IPS DF 6.9 (cell line): ENCODE data around the gene HSD11B1.

Source experiments
- DNase-seq: peaks from one replicate; pipeline ENCODE4 v3.0.0-alpha.2; 2013; ENCODE audit warnings: low read depth, low spot score
- H3K27ac ChIP-seq: one replicate; pipeline ENCODE4 v1.5.1; 2013; ENCODE audit warnings: low read length, control low read depth
- H3K27me3 ChIP-seq: 2 replicates; pipeline ENCODE4 v1.6.1; 2013; ENCODE audit warnings: mild to moderate bottlenecking, low read length; ENCODE audit not compliant: control insufficient read depth, insufficient read depth
- H3K36me3 ChIP-seq: 2 replicates; pipeline ENCODE4 v1.6.1; 2013; ENCODE audit warnings: low read length; ENCODE audit not compliant: control insufficient read depth, insufficient read depth
- H3K4me1 ChIP-seq: 2 replicates; pipeline ENCODE4 v1.6.1; 2013; ENCODE audit warnings: low read length; ENCODE audit not compliant: control insufficient read depth, insufficient read depth
- H3K4me3 ChIP-seq: 2 replicates; pipeline ENCODE4 v1.5.1; 2013; ENCODE audit warnings: mild to moderate bottlenecking, low read length
- H3K9me3 ChIP-seq: 2 replicates; pipeline ENCODE4 v1.6.1; 2013; ENCODE audit warnings: low read length, inconsistent platforms; ENCODE audit not compliant: control insufficient read depth, insufficient read depth
- WGBS: extraction: QIAGEN DNeasy Blood & Tissue Kit; methylation state at CpG from one replicate; pipeline ENCODE4 v1.1.7; 2013; ENCODE audit warnings: mixed read lengths, missing lambda C conversion rate; ENCODE audit not compliant: insufficient read length, insufficient coverage; 5-methylcytosine and 5-hydroxymethylcytosine counted together

The HSD11B1 gene

GRCh38 chr1:209723756-209724693 is 19.4 kb downstream of the HSD11B1 start:
- WGBS, result no CpG with 5 or more reads among the region's 3 CpGs

GRCh38 chr1:209727286-209727685 is 22.6 kb downstream of the HSD11B1 start:
- Histone ChIP-seq H3K9me3 (no peaks in the 10 kb centered on the region), H3K4me3 (no peak overlapping the region), H3K36me3 (no peaks in the 10 kb centered on the region), H3K27me3 (no peaks in the 10 kb centered on the region), H3K4me1 (no peaks in the 10 kb centered on the region), H3K27ac (no peak overlapping the region)
- no peak for DNase-seq
- WGBS, result no CpG with 5 or more reads among the region's 2 CpGs

More at GRCh38 chr1:209723756-209724693, 19.4 kb downstream of the HSD11B1 start:
- H3K4me3 ChIP-seq, result no peak overlapping the region
- H3K36me3 ChIP-seq, result no peaks in the 10 kb centered on the region
- no peaks in the 10 kb centered on the region for H3K4me1 ChIP-seq
- no peak for DNase-seq
- H3K27me3 ChIP-seq, result no peaks in the 10 kb centered on the region
- H3K27ac ChIP-seq, result no peak overlapping the region
- no peaks in the 10 kb centered on the region for H3K9me3 ChIP-seq

- no peaks in the 10 kb centered on the region for H3K27me3 ChIP-seq
- no CpG with 5 or more reads among the region's 3 CpGs for WGBS
- DNase-seq, result no peak
- no peaks in the 10 kb centered on the region for H3K9me3 ChIP-seq
- no peaks in the 10 kb centered on the region for H3K36me3 ChIP-seq
- no peaks in the 10 kb centered on the region for H3K4me1 ChIP-seq
- no peak overlapping the region for H3K27ac ChIP-seq
- no peak overlapping the region for H3K4me3 ChIP-seq
Observed at GRCh38 chr1:209727785-209728184, 23.1 kb downstream of the HSD11B1 start.

GRCh38 chr1:209728466-209728865 is 23.8 kb downstream of the HSD11B1 start:
- WGBS, result no CpG with 5 or more reads among the region's 1 CpG
- H3K4me3 ChIP-seq, result no peak overlapping the region
- no peaks in the 10 kb centered on the region for H3K4me1 ChIP-seq
- H3K9me3 ChIP-seq, result no peaks in the 10 kb centered on the region
- no peak for DNase-seq
- H3K27ac ChIP-seq, result no peak overlapping the region
- H3K27me3 ChIP-seq, result no peaks in the 10 kb centered on the region
- H3K36me3 ChIP-seq, result no peaks in the 10 kb centered on the region

GRCh38 chr1:209729436-209729835 is 24.8 kb downstream of the HSD11B1 start:
- Histone ChIP-seq H3K27me3 (0 out of 2 replicates have a peak, but pooled peaks cover 2% of the 10 kb centered on the region), H3K4me1 (no peaks in the 10 kb centered on the region), H3K36me3 (no peaks in the 10 kb centered on the region), H3K4me3 (no peak overlapping the region), H3K27ac (no peak overlapping the region), H3K9me3 (no peaks in the 10 kb centered on the region)
- WGBS, result no CpG with 5 or more reads among the region's 1 CpG
- DNase-seq, result no peak

GRCh38 chr1:209732725-209733124 is 28.1 kb downstream of the HSD11B1 start:
- H3K36me3 ChIP-seq, result no peaks in the 10 kb centered on the region
- H3K27me3 ChIP-seq, result 0 out of 2 replicates have a peak, but pooled peaks cover 2% of the 10 kb centered on the region
- H3K4me1 ChIP-seq, result no peaks in the 10 kb centered on the region
- no peak overlapping the region for H3K4me3 ChIP-seq
- no peak for DNase-seq
- no peak overlapping the region for H3K27ac ChIP-seq
- H3K9me3 ChIP-seq, result no peaks in the 10 kb centered on the region
- WGBS, result no CpG with 5 or more reads among the region's 1 CpG

- H3K4me1 ChIP-seq, result no peaks in the 10 kb centered on the region
- no CpG with 5 or more reads among the region's 3 CpGs for WGBS
Observed at GRCh38 chr1:209733409-209734192, 29.0 kb downstream of the HSD11B1 start.

GRCh38 chr1:209736490-209737117 is 32.0 kb downstream of the HSD11B1 start:
- WGBS, result no CpG with 5 or more reads among the region's 3 CpGs
- 0 out of 2 replicates have a peak, but pooled peaks cover 2% of the 10 kb centered on the region for H3K27me3 ChIP-seq

More at GRCh38 chr1:209733409-209734192, 29.0 kb downstream of the HSD11B1 start:
- Histone ChIP-seq H3K27me3 (0 out of 2 replicates have a peak, but pooled peaks cover 2% of the 10 kb centered on the region), H3K4me3 (no peak overlapping the region), H3K27ac (no peak overlapping the region), H3K9me3 (no peaks in the 10 kb centered on the region), H3K36me3 (no peaks in the 10 kb centered on the region)
- no peak for DNase-seq

GRCh38 chr1:209737118-209737505 is 32.5 kb downstream of the HSD11B1 start:
- Histone ChIP-seq H3K27me3 (0 out of 2 replicates have a peak, but pooled peaks cover 2% of the 10 kb centered on the region), H3K4me3 (no peak overlapping the region), H3K36me3 (no peaks in the 10 kb centered on the region), H3K9me3 (no peaks in the 10 kb centered on the region), H3K4me1 (no peaks in the 10 kb centered on the region), H3K27ac (no peak overlapping the region)
- 100% methylated on average over 2 of the region's 5 CpGs for WGBS
- DNase-seq, result no peak

More at GRCh38 chr1:209736490-209737117, 32.0 kb downstream of the HSD11B1 start:
- Histone ChIP-seq H3K4me3 (no peak overlapping the region), H3K36me3 (no peaks in the 10 kb centered on the region), H3K4me1 (no peaks in the 10 kb centered on the region), H3K27ac (no peak overlapping the region), H3K9me3 (no peaks in the 10 kb centered on the region)
- no peak for DNase-seq

GRCh38 chr1:209738270-209738669 is 33.6 kb downstream of the HSD11B1 start:
- WGBS, result no CpG with 5 or more reads among the region's 1 CpG
- no peak for DNase-seq
- H3K36me3 ChIP-seq, result no peaks in the 10 kb centered on the region

More at GRCh38 chr1:209738270-209738669, 33.6 kb downstream of the HSD11B1 start:
- Histone ChIP-seq H3K4me1 (no peaks in the 10 kb centered on the region), H3K27ac (no peak overlapping the region), H3K27me3 (0 out of 2 replicates have a peak, but pooled peaks cover 2% of the 10 kb centered on the region), H3K4me3 (no peak overlapping the region), H3K9me3 (no peaks in the 10 kb centered on the region)
